T follicular helper cell (primary cell): ENCODE data around the gene RETREG1.
A peak's percentile ranks its signal among the peaks of the same experiment; 100 is the strongest.
"Not testable (repeated sequence)": the region's sequence is repeated elsewhere in the genome, so short reads cannot be mapped to it uniquely, and the experiment has no call there.

Experiments
- DNase-seq: peaks from one replicate; pipeline ENCODE4 v3.0.0-alpha.2; 2020; ENCODE audit warnings: low read depth
- total RNA-seq, 2 experiments: gene quantifications; one replicate each; lab custom pipeline; 2026; lab: John Stamatoyannopoulos, UW

The RETREG1 gene, protein sequence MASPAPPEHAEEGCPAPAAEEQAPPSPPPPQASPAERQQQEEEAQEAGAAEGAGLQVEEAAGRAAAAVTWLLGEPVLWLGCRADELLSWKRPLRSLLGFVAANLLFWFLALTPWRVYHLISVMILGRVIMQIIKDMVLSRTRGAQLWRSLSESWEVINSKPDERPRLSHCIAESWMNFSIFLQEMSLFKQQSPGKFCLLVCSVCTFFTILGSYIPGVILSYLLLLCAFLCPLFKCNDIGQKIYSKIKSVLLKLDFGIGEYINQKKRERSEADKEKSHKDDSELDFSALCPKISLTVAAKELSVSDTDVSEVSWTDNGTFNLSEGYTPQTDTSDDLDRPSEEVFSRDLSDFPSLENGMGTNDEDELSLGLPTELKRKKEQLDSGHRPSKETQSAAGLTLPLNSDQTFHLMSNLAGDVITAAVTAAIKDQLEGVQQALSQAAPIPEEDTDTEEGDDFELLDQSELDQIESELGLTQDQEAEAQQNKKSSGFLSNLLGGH
- total RNA-seq = 28.6 to 75.0 reads per million in 2 experiments

DNA sequence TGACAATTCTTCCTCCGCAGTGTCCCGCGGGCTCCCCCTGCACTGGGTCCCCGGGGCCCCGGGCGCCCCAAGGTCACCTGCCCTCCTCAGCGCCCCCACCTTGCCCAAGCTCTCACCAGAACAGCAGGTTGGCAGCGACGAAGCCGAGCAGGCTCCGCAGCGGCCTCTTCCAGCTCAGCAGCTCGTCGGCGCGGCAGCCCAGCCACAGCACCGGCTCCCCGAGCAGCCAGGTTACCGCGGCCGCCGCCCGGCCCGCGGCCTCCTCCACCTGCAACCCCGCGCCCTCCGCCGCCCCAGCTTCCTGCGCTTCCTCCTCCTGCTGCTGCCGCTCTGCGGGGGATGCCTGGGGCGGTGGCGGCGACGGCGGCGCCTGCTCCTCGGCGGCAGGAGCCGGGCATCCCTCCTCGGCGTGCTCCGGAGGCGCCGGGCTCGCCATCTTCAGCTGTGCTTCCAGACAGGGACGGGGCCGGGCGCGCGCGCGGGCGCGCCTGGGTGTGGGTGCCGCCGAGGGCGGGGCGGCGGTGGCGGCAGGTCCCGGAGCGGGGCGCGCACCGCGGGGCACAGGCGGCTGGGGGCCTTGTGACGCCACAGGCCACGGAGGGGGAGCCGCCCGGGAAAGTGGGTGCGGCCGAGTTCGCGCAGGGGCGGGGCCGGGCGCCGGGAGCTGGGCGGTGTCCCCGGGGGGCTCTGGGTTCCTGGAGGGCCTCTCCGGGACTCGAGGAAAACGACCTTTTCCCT lies at the start of gene RETREG1:
RETREG1 (minus strand) TSS at position 462 of the 738 bp plus-strand sequence; CDS start at position 436, 26 bp downstream.
- peak; percentile 80 for DNase-seq

DNA sequence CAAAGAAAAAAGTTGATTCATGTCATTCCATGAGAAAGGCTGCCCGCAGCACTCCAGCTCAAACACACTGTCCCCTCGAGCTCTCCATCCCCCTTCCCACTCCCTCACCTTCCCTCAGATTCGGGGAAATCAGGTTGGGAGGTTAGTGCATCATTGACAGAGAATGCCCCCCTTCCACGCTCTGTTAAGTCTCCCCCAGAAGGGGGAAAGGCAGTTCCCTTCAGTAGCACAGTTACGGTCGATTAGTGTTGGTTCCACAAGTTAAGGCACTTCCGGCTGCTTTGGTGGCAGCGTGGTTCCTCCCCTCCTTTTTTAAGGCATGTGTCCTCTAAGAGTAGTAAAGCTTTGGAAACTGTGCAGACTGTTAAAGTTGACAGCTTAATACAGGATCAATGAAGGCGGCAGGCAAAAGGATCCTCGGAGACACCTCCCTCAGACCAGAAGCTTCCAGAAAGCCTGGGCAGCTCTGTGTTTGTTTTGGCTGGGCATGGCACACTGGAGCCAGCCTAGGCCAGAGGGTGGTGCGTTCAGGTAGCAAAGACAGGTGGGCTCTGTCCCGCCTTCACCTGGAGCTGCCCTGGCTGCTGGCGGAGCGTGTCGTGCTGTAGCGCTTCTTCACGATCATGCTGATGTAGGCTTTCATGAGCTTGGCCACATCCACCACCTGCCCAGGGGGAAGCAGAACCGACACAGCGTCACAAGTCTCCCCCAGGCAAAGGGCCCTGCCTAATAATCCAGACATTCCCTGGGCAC lies 49.5 kb upstream of the RETREG1 start:
- DNase-seq = no peak

- DNase-seq = no peak
Measured at GRCh38 chr5:16665601-16666000, 48.8 kb upstream of the RETREG1 start.

DNA sequence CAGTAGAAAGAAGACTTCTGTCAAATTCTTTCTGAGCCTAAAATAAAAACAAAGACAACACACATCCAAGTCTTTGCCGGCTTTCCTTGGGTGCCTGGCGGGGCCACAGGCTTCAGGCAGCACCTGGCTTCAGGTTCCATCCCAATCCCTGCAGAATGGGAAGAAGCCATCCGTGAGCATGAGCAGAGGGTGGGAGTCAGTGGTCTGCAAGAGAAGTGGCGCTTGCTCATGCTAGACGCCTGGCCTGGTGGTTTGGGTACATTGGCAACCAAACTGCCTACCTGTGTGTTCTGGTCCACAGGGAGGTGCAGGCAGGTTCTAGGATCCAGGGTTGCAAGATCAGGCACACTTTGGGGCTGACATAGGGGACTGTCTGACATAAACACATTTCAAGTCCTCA lies 47.6 kb upstream of the RETREG1 start:
- no peak for DNase-seq

DNA sequence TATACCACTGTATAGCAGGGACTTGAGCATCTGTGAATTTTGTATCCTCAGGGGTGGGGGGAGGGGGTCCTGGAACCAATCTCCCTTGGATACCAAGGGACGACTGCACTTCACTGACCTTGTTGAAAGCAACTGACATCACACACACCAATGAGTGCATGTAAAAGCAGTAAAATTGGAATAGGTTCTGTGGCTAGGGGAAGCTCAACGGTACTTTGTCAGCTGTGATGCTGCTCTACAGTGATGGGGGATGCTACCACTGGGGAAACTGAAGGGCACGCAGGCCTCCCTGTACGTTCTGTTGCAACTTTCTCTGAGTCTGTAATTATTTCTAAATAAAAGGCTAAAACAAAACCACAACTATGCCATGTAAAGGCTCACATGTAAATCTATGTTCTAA lies 47.0 kb upstream of the RETREG1 start:
- DNase-seq = no peak

- no peak for DNase-seq
Measured at GRCh38 chr5:16661713-16662112, 44.9 kb upstream of the RETREG1 start.

DNA sequence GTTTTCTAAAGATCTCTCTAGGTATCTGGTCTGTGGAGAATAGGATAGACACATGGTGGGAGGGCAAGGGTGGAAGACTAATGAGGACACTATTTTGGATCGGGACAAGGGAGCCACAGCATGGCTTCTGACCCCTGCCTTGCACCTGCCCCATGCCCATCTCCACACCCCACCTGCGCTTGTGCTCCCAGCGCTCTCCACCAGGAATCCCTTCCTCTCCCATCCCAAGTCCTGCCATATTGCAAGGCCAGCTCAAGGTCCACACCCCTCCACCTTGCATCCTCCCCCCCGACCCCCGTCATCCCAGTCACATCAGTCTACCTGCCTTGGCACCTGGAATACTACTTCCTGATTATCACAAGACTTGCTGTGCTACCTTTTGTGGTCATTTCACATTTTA lies 44.2 kb upstream of the RETREG1 start:
- no peak for DNase-seq

GRCh38 chr5:16659536-16659935 lies 42.7 kb upstream of the RETREG1 start:
- no peak for DNase-seq

- no peak for DNase-seq
Measured at GRCh38 chr5:16656561-16657191, 39.9 kb upstream of the RETREG1 start.

GRCh38 chr5:16654647-16655334 lies 38.0 kb upstream of the RETREG1 start:
- no peak for DNase-seq

DNA sequence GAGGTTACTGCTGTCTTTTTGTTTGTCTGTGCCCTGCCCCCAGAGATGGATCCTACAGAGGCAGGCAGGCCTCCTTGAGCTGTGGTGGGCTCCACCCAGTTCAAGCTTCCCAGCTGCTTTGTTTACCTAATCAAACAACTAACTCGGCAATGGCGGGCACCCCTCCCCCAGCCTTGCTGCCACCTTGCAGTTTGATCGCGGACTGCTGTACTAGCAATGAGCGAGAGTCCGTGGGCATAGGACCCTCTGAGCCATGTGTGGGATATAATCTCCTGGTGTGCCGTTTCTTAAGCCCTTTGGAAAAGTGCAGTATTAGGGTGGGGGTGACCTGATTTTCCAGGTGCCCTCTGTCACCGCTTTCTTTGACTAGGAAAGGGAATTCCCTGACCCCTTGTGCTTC lies 31.9 kb upstream of the RETREG1 start:
- DNase-seq = not testable (repeated sequence)

- DNase-seq = no peak
Measured at GRCh38 chr5:16644301-16644889, 27.6 kb upstream of the RETREG1 start.

- DNase-seq = no peak
Measured at GRCh38 chr5:16642867-16643266, 26.1 kb upstream of the RETREG1 start.

GRCh38 chr5:16639206-16639605 lies 22.4 kb upstream of the RETREG1 start:
- DNase-seq = no peak

- no peak for DNase-seq
Measured at GRCh38 chr5:16628376-16628775, 11.6 kb upstream of the RETREG1 start.

- DNase-seq = no peak
Measured at GRCh38 chr5:16626696-16627264, 10.0 kb upstream of the RETREG1 start.

- DNase-seq = no peak
Measured at GRCh38 chr5:16625096-16625495, 8.3 kb upstream of the RETREG1 start.

- no peak for DNase-seq
Measured at GRCh38 chr5:16619136-16619535, 2.3 kb upstream of the RETREG1 start.

DNA sequence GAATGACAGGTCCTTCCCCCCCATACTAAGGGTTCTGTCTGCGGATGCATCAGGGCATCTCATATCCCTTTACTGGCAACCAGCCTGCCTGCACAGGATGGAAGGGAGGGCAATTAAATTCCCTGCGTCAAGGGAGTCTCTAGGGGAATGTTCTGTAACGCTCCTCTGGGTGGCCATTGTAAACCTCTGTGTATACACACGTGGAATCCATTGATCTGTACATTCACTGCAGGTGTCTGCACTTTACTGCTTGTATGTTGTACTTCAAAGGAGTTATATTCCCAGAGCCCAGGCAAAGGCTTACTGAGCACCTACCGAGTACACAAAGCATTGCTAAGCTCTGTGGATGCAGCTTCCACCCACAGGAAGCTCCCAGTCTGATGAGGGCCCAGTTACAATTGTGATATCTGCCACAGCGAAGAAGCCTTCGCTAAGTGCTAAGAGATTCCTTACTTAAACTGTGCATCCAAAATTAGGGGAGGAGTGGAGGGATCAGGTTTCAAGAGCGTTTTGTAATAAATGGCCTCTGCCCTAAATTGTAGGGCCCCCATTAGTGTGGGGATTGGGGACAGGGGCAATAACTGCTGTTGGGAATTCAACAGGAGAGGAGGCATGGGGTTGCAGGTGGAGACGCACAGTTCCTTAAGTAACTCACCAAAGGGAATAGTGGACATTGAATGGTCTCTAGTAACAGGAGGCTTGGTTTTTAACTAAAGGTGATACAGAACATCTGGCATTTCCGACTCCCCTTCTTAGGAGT lies 1.5 kb upstream of the RETREG1 start:
- DNase-seq = no peak
